Activated CD4-positive, alpha-beta T cell treated with anti-CD3 and anti-CD28 coated beads, Interleukin-10, Interleukin-2, amounts not matched to agents 100 ng/mL and 50 ng/mL, durations not matched to agents 16 hours and 8 hours (primary cell): ENCODE results near the gene TOMM7.
"Not testable (repeated sequence)": the region's sequence is repeated elsewhere in the genome, so short reads cannot be mapped to it uniquely, and the experiment has no call there.

ENCODE experiments used
- DNase-seq: peaks from one replicate; pipeline ENCODE4 v3.0.0-alpha.2; 2020

The TOMM7 gene

DNA sequence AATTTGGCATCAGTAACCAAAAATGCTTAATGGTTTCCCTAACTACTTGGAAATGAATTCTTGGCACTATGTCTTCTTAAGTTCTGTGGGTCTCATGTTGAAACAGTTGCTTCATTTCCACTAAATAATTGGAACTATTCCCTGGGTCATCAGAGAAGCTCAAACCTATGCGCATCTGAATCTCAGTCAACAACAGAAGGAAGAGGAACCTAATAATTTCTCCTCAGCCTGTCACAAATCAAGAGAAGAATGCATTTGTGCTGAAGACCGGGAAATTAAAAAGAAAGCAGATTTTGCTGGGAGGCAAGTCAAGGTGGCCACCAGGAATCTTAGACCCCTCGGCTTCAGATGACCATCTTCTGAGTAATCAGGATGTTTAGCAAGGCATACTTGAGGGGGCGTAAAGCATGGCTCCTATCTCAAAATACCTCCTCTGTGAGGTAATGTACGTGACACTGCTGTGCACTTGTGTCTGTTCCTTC, 41.4 kb downstream of the TOMM7 start:
- DNase-seq, result no peak

DNA sequence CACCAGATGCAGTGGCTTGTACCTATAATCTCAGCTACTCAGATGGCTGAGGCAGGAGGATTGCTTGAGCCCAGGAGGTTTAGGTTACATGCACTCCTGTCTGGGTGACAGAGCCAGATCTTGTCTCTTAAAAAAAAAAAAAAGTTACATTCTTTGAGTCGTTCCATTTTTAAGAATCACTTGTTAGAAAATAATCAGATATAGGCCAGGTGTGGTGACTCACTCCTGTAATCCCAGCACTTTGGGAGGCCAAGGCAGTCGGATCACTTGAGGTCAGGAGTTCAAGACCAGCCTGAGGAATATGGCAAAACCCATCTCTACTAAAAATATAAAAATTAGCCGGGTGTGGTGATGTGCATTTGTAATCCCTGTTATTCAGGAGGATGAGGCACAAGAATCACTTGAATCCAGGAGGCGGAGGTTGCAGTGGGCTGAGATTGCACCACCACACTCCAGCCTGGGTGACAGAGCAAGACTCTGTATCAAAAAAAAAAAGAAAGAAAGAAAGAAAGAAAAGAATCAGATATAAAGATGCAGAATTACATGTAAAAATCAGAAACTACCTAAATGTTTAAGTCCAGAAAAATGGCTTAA, 42.8 kb downstream of the TOMM7 start:
- DNase-seq, result not testable (repeated sequence)

DNA sequence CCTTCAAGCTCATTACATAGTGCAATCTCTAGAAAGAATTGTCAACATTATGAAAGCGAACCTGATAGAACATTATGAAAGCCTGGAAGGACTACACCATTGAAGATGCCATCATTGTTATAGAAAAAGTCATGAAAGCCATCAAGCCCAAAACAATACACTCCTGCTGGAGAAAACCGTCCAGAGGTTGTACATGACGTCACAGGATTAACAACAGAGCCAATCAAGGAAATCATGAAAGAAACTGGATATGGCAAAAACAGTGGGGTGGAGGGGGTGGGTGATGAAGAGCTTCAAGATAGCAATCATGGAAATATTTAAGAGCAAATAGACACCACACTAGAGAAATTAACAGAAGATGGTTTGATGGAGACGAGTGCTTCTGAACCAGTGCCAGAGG, 45.7 kb downstream of the TOMM7 start:
- DNase-seq, result no peak

DNA sequence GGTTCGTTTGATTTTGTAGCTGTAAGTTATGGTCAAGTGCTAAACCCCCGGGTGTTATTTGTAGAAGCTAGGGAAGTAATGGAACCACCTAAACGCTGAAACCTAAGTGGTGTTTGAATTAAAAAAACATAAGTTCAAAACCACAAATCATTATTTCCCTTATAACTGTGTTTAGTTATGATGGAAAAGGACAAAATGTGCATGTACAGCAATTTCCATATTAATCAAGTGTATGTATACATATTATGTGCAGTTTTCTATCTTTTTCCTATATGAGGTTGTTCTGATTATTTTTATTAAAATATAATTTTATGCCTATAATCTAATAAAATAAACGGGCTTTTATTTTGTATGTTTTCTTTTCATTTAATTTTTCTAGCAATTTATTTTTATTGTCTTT, 49.8 kb downstream of the TOMM7 start:
- DNase-seq, result no peak

DNA sequence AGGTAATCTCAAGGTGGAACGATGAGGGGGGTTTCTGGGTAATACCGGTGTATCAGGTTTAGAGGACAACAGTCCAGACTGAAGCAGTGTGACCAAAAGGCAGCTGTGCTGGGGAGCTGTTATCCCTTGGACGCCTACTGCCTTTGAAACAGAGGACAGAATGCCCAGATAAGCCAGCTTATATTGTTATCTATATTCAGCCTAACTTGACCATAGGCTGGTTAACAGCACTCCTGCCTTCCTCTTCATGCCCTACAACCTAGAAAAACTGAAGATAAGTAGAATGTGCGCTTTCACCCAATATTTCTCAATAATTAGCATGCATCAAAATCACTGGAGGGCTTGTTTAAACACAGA, 50.8 kb downstream of the TOMM7 start:
- no peak for DNase-seq

DNA sequence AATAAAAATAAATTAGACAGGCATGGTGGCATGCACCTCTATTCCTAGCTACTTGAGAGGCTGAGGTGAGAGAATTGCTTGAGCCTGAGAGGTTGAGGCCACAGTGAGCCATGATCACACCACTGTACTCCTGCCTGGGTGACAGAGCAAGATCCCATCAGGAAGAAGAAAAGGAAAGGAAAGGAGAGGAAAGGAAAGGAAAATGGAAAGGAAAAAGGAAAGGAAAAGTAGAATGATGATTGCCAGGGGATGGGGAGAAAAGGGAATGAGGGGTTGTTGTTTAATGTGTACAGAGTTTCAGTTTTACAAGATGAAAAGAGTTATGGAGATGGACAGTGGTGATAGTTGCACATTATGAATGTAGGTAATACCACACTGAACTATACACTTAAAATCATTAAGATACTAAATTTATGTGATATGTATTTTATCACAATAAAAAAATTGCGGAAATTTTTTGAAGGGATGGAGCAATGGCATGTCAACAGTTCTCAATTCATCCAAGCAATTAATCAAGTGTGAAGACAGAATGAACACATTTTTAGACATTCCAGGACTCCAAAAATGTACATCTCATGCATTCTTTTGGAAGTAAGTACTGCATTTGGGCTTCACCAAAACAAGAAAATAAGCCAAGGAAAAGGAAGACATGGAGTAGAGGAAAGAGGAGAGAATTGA, 51.3 kb downstream of the TOMM7 start:
- no peak for DNase-seq

DNA sequence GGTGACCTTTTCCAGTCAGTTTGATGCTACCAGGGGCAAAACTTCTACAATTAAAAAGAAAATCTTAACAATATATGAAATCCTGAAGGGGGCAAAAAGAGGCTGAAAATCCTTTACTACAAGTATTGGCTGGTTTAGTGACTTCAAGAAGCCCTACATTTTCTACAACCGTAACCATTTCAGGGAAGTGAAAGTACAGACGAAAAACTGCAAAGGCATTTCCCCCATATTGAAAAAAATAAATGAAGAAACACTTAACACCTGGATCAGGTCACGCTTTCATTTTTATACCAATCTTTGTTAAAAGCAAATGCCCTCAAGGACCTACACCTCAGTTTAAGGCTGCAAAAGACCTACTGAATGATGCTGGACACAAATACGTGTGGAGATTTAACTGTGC, 57.0 kb downstream of the TOMM7 start:
- DNase-seq, result no peak
